ENCODE data around the gene NUAK2.

NUAK2 gene

GRCh38 chr1:205339197-205339702 is 17.7 kb upstream of the NUAK2 start:
- H3K27ac ChIP-seq: no peak overlapping the region
- TF ChIP-seq CTCF (conservative IDR thresholded peaks at IDR 0.05) (no peak), ZFX (IDR thresholded peaks at IDR 0.05) (no peak)

- no peak for TF ChIP-seq CTCF (conservative IDR thresholded peaks at IDR 0.05)
- no peak for TF ChIP-seq ZFX (IDR thresholded peaks at IDR 0.05)
- no peak overlapping the region for H3K27ac ChIP-seq
These were observed 16.5 kb upstream of the NUAK2 start for GRCh38 chr1:205338011-205338410.

GRCh38 chr1:205337481-205337880 is 15.9 kb upstream of the NUAK2 start:
- no peak overlapping the region for H3K27ac ChIP-seq
- TF ChIP-seq CTCF (conservative IDR thresholded peaks at IDR 0.05) (no peak), ZFX (IDR thresholded peaks at IDR 0.05) (no peak)

- TF ChIP-seq ZFX (IDR thresholded peaks at IDR 0.05): no peak
- TF ChIP-seq CTCF (conservative IDR thresholded peaks at IDR 0.05): peak; percentile 100
These were observed 14.1 kb upstream of the NUAK2 start for GRCh38 chr1:205335692-205336091.

GRCh38 chr1:205332015-205332791 is 10.7 kb upstream of the NUAK2 start:
- TF ChIP-seq CTCF (conservative IDR thresholded peaks at IDR 0.05) (no peak), ZFX (IDR thresholded peaks at IDR 0.05) (no peak)
- H3K27ac ChIP-seq: no peak overlapping the region

More at GRCh38 chr1:205335692-205336091, 14.1 kb upstream of the NUAK2 start:
- H3K27ac ChIP-seq: no peak overlapping the region

GRCh38 chr1:205330150-205330549 is 8.6 kb upstream of the NUAK2 start:
- no peak for TF ChIP-seq CTCF (conservative IDR thresholded peaks at IDR 0.05)
- no peak for TF ChIP-seq ZFX (IDR thresholded peaks at IDR 0.05)
- H3K27ac ChIP-seq: no peak overlapping the region

- H3K27ac ChIP-seq: no peak overlapping the region
- TF ChIP-seq CTCF (conservative IDR thresholded peaks at IDR 0.05) (no peak), ZFX (IDR thresholded peaks at IDR 0.05) (no peak)
These were observed 8.2 kb upstream of the NUAK2 start for GRCh38 chr1:205329719-205330118.
